ENCODE data around the gene KMT5C.
"Not testable (repeated sequence)": the region's sequence is repeated elsewhere in the genome, so short reads cannot be mapped to it uniquely, and the experiment has no call there.

Gene KMT5C

DNA sequence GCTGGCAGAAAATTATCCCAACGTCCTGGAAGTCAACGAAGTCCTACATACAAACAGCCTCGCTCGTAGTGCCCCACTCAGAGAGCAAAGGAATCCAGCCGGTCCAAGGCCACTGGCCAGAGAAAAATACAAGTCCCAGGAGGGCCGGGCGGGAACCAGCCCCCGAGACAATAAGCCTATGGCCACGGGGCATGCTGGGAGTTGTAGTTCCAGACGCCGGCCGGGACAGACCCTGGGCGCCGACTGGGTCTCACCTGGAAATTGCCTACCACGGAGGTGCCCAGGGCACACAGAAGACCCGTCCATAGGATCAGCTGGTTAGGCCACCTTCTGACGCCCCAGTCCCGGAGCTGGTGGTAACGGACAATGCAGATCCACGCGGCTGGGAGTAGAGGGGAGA lies 19.9 kb upstream of the KMT5C start:
- no peak for DNase-seq

DNA sequence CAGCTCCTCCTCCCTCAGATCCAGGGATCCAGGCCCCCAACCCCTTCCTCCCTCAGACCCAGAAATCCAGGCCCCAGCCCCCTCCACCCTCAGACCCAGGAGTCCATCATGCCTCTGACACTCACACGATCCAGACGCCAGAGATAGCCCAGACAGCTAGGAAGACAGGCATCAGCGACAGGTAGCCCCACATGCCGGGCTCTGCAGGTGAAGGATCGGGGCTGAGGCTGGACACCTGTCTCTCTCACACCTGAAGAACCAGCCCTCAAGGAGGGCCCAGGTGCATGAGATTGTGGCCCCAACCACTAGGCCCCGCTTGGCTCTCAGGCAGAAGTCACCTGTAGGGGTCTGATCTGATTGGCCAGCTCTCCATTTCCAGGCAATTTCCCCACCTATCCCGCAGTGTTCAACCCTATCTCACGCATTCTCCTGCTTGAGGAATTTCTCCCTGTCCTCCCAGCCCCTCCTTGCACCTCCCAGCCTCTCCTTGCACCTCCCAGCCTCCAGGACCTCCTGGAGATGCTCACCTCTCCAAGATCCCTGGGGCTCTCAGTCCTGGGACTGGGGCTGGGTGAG lies 18.7 kb upstream of the KMT5C start:
- no peak for DNase-seq

DNA sequence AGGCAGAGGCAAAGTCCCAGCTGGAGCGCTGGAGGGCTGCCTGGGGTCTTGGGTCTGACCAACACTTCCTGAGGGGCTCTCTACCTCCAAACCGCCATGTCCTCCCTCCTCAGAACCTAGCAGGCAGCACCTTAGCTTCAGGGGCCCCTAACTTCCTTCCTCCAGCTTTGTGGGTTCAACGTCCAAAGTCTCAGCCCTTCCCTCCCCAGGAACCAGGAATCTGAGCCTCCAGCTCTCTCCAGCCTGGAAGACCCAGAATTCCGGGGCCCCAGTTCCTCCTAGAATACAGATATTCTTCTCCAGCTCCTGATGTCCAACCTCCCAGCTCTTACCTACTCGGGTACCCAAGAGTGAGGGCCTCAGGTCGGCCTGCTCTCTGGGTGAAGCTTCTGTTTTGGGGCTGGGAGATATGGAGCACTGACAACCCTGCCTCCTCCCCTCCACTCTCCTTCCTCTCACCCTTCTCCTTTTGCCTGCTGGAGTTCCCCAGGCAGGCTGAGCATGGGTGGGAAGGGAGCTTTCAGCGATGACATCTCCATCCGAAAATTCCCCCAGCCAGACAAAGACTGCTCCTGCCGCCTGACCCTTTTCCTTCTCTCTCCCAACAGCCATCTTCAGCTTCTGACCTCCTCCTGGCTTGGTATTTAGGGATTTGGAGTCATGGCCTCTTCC lies 18.1 kb upstream of the KMT5C start:
- DNase-seq, result no peak

DNA sequence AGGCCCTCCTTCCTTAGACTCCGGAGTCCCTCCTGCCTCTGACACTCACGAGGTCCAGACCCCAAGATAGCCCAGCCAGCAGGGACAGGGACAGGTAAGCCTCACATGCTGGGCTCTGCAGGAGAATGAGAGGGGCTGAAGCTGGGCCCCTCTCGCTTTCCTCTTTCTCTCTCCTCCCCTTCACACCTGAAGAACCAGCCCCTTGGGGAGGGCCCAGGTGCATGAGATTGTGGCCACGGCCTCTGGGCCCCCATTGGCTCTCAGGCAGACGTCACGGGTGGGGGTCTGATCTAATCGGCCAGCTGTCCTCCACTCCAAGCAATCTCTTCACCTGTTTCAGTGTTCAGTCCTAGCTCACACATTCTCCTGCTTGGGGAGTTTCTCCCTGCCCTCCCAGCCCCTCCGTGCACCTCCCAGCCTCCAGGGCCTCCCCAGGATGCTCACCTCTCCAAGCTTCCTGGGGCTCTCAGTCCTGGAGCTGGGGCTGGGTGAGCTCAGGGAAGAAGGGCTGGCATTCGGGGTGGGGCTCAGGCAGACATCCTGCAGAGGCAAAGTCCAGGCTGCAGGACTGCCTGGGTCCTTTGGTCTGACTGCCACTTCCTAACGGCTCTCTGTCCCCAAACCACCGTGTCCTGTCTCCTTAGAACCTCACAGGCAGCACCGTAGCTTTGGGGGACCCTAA lies 17.3 kb upstream of the KMT5C start:
- no peak for DNase-seq

DNA sequence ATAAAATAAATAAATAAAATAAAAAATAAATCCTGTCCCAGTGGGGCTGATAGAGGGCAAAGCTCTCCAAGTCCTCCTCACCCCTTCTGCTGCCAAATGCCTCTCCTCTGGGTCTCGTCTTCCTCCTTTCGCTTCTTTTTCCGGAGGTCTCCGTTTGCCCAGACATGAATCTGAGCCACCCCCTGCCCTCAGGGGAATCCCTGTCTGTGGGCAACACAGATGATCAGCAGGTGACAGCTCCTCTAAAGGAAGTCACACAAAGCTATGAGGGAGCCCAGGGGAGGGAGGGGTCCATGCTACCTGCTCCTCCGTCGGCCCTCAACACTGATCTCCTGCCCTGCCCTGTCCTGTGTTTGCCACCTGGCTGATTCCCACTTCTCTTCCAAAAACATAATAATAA lies 15.0 kb upstream of the KMT5C start:
- DNase-seq, result no peak

DNA sequence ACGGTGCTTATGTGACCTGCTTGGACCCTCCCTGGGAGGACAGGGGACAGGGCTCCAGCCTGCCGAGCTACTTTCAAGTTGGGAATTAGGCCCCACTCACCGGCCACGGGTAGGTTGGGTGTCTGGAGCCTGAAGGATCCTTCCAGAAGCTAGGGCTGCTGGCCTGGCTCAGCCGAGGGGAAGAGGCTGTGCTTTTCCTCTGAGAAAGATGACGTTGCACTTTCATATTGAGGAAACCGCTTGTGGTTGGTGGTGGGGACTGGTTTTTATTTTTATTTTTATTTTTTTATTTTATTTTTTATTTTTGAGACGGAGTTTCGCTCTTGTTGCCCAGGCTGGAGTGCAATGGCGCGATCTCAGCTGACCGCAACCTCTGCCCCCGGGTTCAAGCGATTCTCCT lies 14.5 kb upstream of the KMT5C start, which contains the start of gene TMEM150B:
TSS of gene TMEM150B (minus strand) at position 170 of the 400 bp plus-strand sequence. CDS start 4,305 bp downstream, outside the sequence.
- DNase-seq, result no peak

DNA sequence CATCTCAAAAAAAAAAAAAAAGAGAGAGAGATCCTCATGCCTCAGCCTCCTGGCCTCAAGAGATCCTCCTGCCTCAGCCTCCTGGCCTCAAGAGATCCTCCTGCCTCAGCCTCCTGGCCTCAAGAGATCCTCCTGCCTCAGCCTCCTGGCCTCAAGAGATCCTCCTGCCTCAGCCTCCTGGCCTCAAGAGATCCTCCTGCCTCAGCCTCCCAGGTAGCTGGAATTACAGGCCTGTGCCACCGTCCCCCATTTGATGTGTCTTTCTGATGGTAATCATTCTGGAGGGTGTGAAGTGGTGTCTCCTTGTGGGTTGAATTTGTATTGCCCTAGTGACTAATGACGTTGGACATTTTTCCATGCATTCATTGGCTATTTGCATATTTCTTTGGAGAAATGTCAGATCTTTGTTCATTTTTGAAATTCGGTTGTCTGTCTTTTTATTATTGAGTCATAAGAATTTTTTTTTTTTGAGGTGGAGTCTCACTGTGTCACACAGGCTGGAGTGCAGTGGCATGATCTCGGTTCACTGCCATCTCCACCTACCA lies 10.8 kb upstream of the KMT5C start:
- not testable (repeated sequence) for DNase-seq

DNA sequence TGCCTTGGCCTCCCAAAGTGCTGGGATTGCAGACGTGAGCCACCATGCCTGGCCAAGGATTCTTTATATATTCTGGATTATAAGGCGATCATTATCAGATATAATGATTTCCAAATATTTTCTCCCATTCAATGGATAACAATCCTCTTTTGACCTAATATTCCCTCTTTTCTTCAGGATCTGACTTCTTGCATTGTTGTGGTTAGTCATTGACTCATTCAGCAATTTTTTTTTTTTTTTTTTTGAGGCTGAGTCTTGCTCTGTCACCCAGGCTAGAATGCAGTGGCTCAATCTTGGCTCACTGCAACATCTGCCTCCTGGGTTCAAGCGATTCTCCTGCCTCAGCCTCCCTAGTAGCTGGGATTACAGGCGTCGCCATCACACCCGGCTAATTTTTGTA lies 9.9 kb upstream of the KMT5C start:
- not testable (repeated sequence) for DNase-seq

DNA sequence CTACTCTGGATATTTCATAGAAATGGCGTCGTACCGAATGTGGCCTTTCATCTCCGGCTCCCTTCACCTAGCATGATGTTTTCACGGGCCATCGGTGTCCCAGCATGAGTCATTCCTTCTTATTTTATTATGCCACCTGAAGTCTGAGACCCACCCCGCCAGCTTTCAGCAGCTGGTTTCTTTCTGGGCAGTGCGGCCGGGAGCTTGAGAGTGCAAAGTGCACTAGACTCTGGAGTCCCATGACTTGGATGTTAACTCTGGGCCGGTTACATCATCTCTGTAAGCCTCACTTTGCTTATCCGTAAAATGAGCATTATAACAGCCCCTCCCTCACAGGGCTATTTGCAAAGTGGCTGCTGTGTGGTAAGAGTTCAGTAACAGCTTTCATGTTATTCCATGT lies 5.8 kb upstream of the KMT5C start:
- no peak for DNase-seq

DNA sequence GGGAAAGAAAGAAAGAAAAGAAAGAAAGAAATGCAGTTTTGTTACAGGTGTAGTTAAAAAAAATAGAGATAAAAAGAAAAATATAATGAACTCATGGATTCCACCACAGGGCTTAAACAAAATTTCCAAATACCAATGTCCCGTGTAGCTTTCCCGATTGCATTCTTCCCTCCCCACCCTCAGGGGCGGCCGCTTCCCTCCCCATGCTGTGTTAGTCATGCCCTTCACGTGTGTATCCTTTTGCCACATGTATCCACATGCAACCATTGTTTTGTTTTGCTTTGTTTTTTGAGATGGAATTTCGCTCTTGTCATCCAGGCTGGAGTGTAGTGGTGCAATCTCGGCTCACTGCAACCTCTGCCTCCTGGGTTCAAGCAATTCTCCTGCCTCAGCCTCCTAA lies 3.6 kb upstream of the KMT5C start:
- DNase-seq, result no peak

DNA sequence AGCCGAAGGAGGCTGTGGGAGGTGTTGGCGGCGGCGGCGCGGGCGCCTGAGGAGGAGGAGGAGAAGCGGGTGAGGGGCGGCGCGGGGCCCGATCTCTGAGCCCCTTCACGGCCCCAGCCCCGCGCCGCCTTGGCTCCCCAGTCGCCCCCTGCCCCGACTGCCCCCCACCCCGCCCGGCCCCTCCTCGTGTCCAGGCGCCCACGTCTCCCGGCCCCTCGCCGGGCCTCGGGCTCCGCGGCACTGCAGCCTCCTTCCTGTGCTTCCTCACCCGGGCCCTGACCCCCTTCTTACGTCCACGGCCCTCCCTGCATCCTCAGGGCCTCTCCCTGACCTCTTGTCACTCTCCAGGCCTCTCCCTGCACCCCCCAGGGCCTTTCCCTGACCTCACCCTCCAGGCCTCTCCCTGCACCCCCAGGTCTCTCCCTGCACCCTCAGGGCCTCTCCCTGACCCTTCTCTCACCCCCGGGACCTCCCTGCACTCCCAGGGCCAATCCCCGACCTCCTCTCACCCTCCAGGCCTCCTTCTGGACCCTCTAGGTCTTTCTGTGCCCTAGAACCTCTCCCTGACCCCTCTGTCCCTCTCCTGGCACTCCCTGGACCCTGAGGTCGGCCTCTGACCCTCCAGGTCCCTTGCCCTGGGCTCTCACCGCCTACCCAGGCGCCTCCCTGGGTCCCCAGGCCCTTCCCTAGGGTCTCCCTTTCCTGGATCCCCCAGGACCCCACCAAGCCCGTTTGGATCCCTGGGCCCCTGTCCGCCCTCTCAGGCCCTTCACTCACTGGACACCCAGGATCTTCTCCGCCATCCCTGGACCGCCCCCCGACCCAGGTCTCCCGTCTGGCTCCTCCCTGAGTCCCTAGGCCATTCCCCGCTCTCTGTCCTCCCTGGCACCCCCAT lies 460 bp downstream of the KMT5C start:
- no peak for DNase-seq

DNA sequence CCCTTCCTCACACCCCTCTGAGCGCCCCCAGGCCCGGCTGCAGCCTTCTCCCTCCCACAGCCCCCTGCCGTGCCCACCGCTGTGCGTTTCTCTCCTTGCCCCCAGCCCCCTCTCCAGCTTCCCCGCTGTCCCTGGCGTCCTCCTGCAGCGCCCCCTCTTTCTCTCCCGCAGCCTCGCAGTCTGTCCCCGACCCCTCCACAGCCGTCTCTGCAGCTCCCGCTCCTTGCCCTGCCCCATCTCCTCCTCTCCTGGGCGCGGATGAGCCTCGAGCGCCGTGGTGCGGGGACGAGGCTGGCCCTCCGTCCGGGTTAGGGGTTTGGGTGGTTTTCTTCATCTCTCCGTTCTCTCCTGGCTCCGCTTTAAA lies 1.1 kb downstream of the KMT5C start:
- DNase-seq, result no peak

DNA sequence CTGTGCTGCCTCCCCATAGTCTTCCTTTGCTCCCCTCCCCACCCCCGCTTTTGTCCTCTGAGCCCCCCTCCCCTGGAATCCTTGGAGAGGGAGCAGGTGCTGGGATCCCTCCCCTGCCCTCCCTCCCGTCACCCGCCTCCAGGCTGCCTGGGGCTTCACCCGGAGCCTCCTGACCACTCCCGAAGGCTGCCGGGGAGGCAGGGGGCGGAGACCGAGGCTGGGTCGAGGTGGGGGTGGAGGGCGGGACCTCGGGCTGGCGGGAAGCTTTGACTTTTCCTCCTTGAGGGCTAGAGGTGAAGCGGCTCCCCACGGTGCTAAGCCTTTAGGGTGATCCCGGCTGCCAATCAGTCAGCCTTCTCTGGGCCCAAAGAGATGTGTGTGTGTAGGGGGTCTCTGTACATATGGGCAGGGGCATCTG lies 1.5 kb downstream of the KMT5C start:
- DNase-seq, result no peak

DNA sequence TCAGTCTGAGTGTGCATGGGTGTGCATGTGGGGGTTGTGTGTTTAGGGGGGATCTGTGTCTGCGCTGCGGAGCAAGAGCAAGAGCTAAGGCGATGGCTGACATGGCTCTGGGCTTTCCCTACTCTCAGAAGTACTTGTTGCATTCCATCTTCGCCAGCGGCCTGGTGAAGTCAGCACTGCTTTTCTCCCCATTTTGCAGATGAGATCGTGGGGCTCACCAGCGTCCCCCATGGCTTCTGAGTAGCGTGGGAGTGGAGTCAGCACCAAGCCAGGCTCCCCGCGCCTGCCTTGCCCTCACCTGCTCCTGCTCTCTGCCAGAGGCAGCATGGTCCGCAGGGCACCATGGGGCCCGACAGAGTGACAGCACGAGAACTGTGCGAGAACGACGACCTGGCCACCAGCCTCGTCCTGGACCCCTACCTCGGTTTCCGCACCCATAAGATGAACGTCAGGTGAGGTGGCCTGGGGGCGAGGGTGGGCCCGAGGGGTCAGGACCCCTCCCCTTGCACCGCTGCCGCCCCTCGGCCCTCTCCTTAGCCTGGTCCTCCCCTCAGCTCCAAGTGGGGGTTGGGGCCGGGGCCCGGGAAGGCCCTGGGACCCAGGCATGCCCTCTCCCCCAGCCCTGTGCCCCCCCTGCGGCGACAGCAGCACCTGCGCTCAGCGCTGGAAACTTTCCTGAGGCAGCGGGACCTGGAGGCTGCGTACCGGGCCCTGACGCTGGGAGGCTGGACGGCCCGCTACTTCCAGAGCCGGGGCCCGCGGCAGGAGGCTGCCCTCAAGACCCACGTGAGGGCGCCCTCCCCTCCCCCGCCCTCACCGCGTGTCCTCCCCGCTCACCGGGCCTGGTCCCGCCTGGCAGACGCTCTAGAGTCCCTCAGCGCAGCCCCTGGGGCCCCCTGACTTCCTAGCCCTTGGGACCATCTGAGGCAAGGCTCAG lies 2.2 kb downstream of the KMT5C start:
- no peak for DNase-seq

DNA sequence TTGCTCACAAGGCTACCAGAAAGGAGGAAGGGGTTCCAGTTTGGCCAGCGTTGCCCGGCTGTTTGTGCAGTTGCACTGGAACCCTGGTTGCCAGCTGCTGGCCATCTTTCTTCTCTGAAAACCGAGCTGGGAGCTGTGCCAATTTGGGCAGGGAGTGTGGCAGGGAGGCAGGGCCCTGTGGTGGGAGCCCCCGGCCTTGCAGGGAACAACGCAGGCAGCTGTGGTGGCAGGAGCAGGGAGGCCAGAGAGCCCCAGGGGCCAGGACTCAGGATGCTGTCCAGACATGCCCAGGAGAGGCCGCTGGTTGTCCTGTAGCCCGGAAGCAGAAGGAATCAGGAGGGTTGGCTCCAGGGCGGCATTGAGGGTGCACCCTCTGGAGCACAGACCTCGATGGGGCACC lies 4.8 kb downstream of the KMT5C start:
- DNase-seq, result no peak

DNA sequence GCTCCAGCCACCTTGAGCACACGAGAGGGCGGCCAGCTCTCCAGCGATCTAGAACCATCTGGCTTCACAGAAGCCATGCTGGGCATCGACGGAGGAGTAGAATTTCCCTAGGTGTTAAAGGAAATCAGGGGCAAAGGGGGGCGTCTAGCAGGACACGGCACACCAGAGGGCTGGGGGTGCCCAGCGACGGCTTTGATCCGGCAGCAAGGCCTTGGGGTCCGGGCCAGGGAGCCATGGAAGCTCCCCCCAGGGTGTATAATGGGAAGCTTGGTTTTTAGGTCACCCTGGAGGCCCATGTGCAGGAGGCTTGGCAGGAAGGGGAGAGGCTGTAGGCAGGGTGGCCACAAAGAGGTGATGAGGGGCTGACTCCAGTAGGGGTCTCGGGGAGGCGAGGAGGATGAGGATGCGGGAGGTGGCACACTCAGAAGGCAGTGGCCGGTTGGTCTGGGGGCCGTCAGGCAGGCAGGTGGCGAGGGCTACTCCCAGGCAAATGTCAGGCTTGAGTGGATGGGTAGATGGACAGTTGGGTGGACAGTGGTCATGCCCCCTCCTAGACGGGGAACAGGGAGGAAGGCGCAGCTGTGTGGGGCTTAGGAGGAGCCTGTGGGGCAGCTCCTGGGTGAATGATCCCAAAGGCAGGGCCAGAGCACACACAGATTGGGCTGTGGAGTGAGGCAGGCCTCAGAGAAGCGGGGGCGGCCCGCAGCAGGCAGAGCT lies 5.6 kb downstream of the KMT5C start:
- no peak for DNase-seq

DNA sequence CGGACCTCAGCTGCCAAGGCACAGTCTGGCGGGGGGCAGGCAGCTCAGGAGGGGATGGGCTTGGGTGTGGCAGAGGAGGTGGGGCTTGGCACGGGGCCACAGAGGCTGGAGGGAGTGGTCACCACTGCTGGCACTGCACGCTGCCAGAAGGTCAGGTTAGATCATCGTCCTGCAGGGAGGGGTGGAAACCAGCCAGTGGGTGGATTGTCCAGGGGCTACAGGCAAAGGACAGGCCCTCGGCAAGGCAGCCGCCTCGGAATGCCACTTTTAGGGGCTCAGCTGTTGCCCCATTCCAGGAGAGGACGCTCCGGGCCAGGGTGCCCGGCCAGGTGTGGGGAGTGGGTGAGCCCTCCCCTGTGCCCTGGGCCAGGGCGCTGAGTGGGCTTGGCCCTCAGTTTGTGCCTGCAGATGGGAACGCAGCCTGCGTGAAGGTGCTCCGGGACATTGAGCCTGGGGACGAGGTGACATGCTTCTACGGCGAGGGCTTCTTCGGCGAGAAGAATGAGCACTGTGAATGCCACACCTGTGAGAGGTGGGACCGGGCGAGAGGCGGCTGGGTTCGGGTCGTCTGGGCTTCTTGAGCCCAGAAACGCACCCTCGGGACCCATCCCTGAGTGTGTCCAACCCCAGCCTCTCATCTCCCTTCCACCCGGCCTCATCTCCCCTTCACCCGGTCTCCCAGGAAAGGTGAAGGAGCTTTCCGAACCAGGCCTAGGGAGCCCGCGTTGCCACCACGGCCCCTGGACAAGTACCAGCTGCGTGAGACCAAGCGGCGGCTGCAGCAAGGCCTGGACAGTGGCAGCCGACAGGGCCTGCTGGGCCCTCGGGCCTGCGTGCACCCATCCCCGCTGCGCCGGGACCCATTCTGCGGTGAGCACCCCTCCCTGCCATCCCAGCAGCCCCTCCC lies 6.4 kb downstream of the KMT5C start:
- no peak for DNase-seq

DNA sequence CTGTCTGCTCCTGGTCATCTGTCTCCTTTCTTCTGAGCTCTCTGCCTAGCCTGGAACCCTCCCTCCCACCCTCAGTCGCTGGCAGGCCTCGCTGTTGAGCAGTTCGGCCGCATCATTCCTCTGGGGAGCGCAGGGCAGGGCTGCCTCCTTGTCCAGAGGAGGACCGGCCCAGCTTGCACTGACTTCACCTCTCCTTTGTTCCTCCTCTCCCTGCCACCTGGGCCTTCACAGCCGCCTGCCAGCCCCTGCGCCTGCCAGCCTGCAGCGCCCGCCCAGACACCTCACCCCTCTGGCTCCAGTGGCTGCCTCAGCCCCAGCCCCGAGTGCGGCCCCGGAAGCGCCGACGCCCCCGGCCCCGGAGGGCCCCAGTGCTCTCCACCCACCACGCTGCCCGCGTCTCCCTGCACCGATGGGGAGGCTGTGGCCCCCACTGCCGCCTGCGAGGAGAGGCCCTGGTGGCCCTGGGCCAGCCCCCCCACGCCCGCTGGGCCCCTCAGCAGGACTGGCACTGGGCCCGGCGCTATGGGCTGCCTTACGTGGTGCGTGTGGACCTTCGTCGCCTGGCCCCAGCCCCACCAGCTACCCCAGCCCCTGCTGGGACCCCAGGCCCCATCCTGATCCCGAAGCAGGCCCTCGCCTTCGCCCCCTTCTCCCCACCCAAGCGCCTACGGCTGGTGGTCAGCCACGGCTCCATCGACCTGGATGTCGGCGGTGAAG lies 7.2 kb downstream of the KMT5C start:
- DNase-seq, result no peak

DNA sequence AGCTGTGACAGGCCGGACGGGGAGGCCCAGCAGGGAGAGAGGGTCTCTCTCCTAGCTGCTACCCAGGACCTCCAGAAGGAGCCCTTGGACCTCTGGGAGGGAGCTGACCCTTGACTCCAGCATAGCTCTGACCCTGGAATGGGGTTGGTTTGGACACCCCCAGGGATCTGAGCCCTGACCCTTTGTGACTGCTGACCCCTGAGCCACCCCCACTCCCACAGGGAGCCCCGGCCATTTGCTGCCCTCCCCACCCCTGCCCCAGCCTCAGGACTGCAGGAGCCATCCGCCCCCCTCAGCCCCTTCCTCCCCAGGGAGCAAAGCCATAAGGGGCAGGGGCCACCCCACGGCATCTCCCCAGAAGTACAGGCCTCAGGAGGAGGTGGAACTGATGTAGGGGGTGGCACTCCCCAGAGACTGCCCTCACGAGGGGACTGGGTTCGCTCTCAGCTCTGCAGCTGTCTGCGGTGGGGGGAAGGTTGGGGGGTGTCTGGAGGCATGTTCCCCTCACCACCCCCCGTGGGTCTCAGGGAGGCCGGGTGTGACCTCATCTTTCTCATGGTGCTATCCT lies 7.8 kb downstream of the KMT5C start:
- DNase-seq, result no peak
